Measurements from ENCODE around the gene PROC.

- no peak for TF ChIP-seq EZH2phosphoT487 (IDR thresholded peaks at IDR 0.05; ENCODE audit: borderline replicate concordance, low read depth, low read length)
- TF ChIP-seq CTCF (conservative IDR thresholded peaks at IDR 0.05; ENCODE audit: low read length), result no peak
Measured at GRCh38 chr2:127407661-127408003, 10.6 kb upstream of the PROC start.
